H1 (cell line): ENCODE results near the gene LPP. TPM values are rescaled to one million over a fixed set of nuclear protein-coding genes. Genes with fewer than 3 reads are reported as not detected.

Experiments
- SP1 ChIP-seq: IDR thresholded peaks from 2 replicates; pipeline ENCODE4 v1.6.1; 2011; ENCODE audit warnings: low read depth, low read length
- SP4 ChIP-seq: IDR thresholded peaks from 2 replicates; pipeline ENCODE4 v1.6.1; 2012; ENCODE audit warnings: low read length, inconsistent platforms
- polyA plus RNA-seq, 7 experiments: library from polyadenylated mRNA; depleted of rRNA in 3 of 7; stranded (reverse) in 5 of 7; unstranded in 2 of 7; fragments of >200 nt in 5 of 7; fragments of 200-250 nt in 2 of 7; gene quantifications; 1 replicate in 5 of 7; 2 replicates in 1 of 7; 4 replicates in 1 of 7; pipeline versions ENCODE4 v1.2.1 to v1.2.3, GENCODE V29; 2011 to 2013; ENCODE audit warnings: missing spikeins in 2 of 7, mixed read lengths in 2 of 7
- total RNA-seq: library from RNA; stranded (reverse); fragmentation: NEBNext Ultra II Directional; extraction: Animal tissue kit (Norgen Biotek cat#: 25700); gene quantifications from 2 replicates; pipeline ENCODE4 v1.2.1, GENCODE V29; 2021

The LPP gene
- total and polyA plus RNA-seq, 2 of the 8 experiments (the other 6 are each of a cell fraction or from before 2014, with no cell fraction given), result 10.0 to 53.3 TPM

GRCh38 chr3:188253800-188254452 is 100.0 kb downstream of the LPP start (continued):
- TF ChIP-seq SP1, result no peak
- no peak for TF ChIP-seq SP4
